Measurements from ENCODE around the gene KCMF1.

- no peak for TF ChIP-seq CTCF (IDR thresholded peaks at IDR 0.05)
- TF ChIP-seq POLR2A (IDR thresholded peaks at IDR 0.05): no peak
Measured at GRCh38 chr2:84931384-84931821, 39.6 kb upstream of the KCMF1 start.

Measured in transverse colon (tissue), 3 donors.